GM23338 (cell line): Measurements from ENCODE around the gene AOPEP. TPM values are rescaled to one million over a fixed set of nuclear protein-coding genes. Genes with fewer than 3 reads are reported as not detected.
A peak's percentile ranks its signal among the peaks of the same experiment; 100 is the strongest.

Experiments used
- ATAC-seq: fragments of 200-7000 bp; cut with Tn5 transposase; 3 replicates; pipeline ENCODE4 v1.9.1; 2020
- DNase-seq: peaks from one replicate; pipeline ENCODE4 v3.0.0-alpha.2; 2015; ENCODE audit warnings: low spot score
- H2AFZ ChIP-seq: fragments of 200-600 bp; sonication (generic); 2 replicates; pipeline ENCODE4 v1.8.0; 2016; ENCODE audit warnings: antibody characterized with exemption, mild to moderate bottlenecking, moderate library complexity
- H3F3A ChIP-seq: fragments of 200-600 bp; sonication (generic); replicated peaks from 2 replicates; pipeline ENCODE4 v1.8.0; 2017; ENCODE audit warnings: antibody characterized with exemption, mixed run types, low read depth
- H3K27ac ChIP-seq: fragments of 200-600 bp; sonication (generic); 2 replicates; pipeline ENCODE4 v1.6.1; 2016; ENCODE audit warnings: low read depth
- H3K27me3 ChIP-seq: fragments of 200-600 bp; sonication (generic); 2 replicates; pipeline ENCODE4 v1.8.0; 2016; ENCODE audit warnings: mild to moderate bottlenecking, mixed run types, moderate library complexity; ENCODE audit not compliant: insufficient read depth
- H3K36me3 ChIP-seq: fragments of 200-600 bp; sonication (generic); 2 replicates; pipeline ENCODE4 v1.8.0; 2016; ENCODE audit warnings: mild to moderate bottlenecking; ENCODE audit not compliant: insufficient read depth
- H3K4me1 ChIP-seq: fragments of 200-600 bp; sonication (generic); 2 replicates; pipeline ENCODE4 v1.8.0; 2016; ENCODE audit warnings: mild to moderate bottlenecking, moderate library complexity; ENCODE audit not compliant: insufficient read depth
- H3K4me2 ChIP-seq: fragments of 200-600 bp; sonication (generic); 2 replicates; pipeline ENCODE4 v1.7.1; 2017; ENCODE audit warnings: mixed run types
- H3K4me3 ChIP-seq: fragments of 200-600 bp; sonication (generic); 2 replicates; pipeline ENCODE4 v1.6.1; 2016; ENCODE audit warnings: mixed run types
- H3K79me2 ChIP-seq: fragments of 200-600 bp; sonication (generic); replicated peaks from 2 replicates; pipeline ENCODE4 v1.8.0; 2017; ENCODE audit warnings: mild to moderate bottlenecking; ENCODE audit not compliant: insufficient read depth
- H3K9me2 ChIP-seq: fragments of 200-600 bp; sonication (generic); 2 replicates; pipeline ENCODE4 v1.8.0; 2017; ENCODE audit not compliant: insufficient read depth
- H4K20me1 ChIP-seq: fragments of 200-600 bp; sonication (generic); replicated peaks from 2 replicates; pipeline ENCODE4 v1.8.0; 2017; ENCODE audit warnings: mild to moderate bottlenecking; ENCODE audit not compliant: insufficient read depth
- H3K27ac Mint-ChIP-seq: 2 replicates; pipeline ENCODE4 v1.8.0; 2020; ENCODE audit warnings: inconsistent platforms, mild to moderate bottlenecking, moderate library complexity, mixed read lengths
- H3K27me3 Mint-ChIP-seq: 3 replicates; pipeline ENCODE4 v1.8.0; 2022; ENCODE audit warnings: low read depth, mild to moderate bottlenecking, moderate library complexity, mixed read lengths, inconsistent platforms; ENCODE audit not compliant: insufficient read depth, poor library complexity
- H3K36me3 Mint-ChIP-seq: 3 replicates; pipeline ENCODE4 v1.8.0; 2021; ENCODE audit warnings: low read depth, mild to moderate bottlenecking, inconsistent platforms, moderate library complexity, mixed read lengths
- H3K4me1 Mint-ChIP-seq: 3 replicates; pipeline ENCODE4 v1.8.0; 2020; ENCODE audit warnings: mild to moderate bottlenecking, inconsistent platforms, mixed read lengths
- H3K4me3 Mint-ChIP-seq: 3 replicates; pipeline ENCODE4 v1.8.0; 2021; ENCODE audit warnings: moderate library complexity, mild to moderate bottlenecking, inconsistent platforms, mixed read lengths
- H3K9me3 Mint-ChIP-seq: 3 replicates; pipeline ENCODE4 v1.8.0; 2020; ENCODE audit warnings: moderate library complexity, mild to moderate bottlenecking, inconsistent platforms, mixed read lengths
- CREB1 ChIP-seq: fragments of 250-450 bp; sonication (Bioruptor Pico); IDR thresholded peaks from 2 replicates; pipeline ENCODE4 v1.5.0; 2020; ENCODE audit warnings: low read depth, mild to moderate bottlenecking, moderate library complexity
- EZH2 ChIP-seq: fragments of 200-600 bp; sonication (generic); IDR thresholded peaks from one replicate; pipeline ENCODE4 v1.8.0; 2017; ENCODE audit warnings: antibody characterized with exemption, mild to moderate bottlenecking, low read depth; ENCODE audit not compliant: unreplicated experiment
- EZH2phosphoT487 ChIP-seq: fragments of 200-600 bp; sonication (generic); IDR thresholded peaks from one replicate; pipeline ENCODE4 v1.8.1; 2018; ENCODE audit warnings: antibody characterized with exemption; ENCODE audit not compliant: unreplicated experiment
- JUNB ChIP-seq: IDR thresholded peaks from one replicate; pipeline ENCODE4 v1.6.1; 2016; ENCODE audit warnings: antibody characterized with exemption; ENCODE audit not compliant: unreplicated experiment
- NANOG ChIP-seq: IDR thresholded peaks from 2 replicates; pipeline ENCODE4 v1.6.1; 2016; ENCODE audit warnings: antibody characterized with exemption, borderline replicate concordance
- POLR2AphosphoS5 ChIP-seq: IDR thresholded peaks from 2 replicates; pipeline ENCODE4 v1.6.1; 2016; ENCODE audit warnings: antibody characterized with exemption, low read depth
- REST ChIP-seq: IDR thresholded peaks from one replicate; pipeline ENCODE4 v1.6.1; 2018; ENCODE audit warnings: antibody characterized with exemption; ENCODE audit not compliant: unreplicated experiment
- ZNF331 ChIP-seq: fragments of 250-450 bp; sonication (Bioruptor Pico); IDR thresholded peaks from 2 replicates; pipeline ENCODE4 v1.5.0; 2020; ENCODE audit warnings: low read depth, mild to moderate bottlenecking, moderate library complexity
- polyA plus RNA-seq: library from polyadenylated mRNA; unstranded; fragments of >200 nt; fragmentation: Nextera tagmentation; extraction: Ambion mirVana; gene quantifications from 2 replicates; pipeline ENCODE4 v1.2.1, GENCODE V29; 2016
- total RNA-seq: library from RNA; depleted of rRNA; stranded (reverse); fragments of >200 nt; shearing (Covaris generic); gene quantifications from 2 replicates; pipeline ENCODE4 v1.2.3, GENCODE V29; 2014
- TF ChIP-seq, protein P1 (sequence below): IDR thresholded peaks from 2 replicates; pipeline ENCODE4 v1.6.1; 2016; ENCODE audit warnings: antibody characterized with exemption
- TF ChIP-seq, protein P2 (sequence below): fragments of 250-450 bp; sonication (Bioruptor Pico); IDR thresholded peaks from 2 replicates; pipeline ENCODE4 v1.5.0; 2020; ENCODE audit warnings: mild to moderate bottlenecking, moderate library complexity
- TF ChIP-seq, protein P3 (sequence below), 2 experiments: fragments of 200-600 bp in 1 of 2; sonication (generic) in 1 of 2; conservative IDR thresholded peaks; 2 replicates each; pipeline versions ENCODE4 v1.5.1 to v1.6.1; 2016 to 2017; ENCODE audit warnings: antibody characterized with exemption in 2 of 2, low read depth in 2 of 2, mild to moderate bottlenecking in 2 of 2, moderate library complexity in 1 of 2

AOPEP gene
- total and polyA plus RNA-seq, 2 experiments from 2014 or later, result 7.0 to 16.5 TPM

DNA sequence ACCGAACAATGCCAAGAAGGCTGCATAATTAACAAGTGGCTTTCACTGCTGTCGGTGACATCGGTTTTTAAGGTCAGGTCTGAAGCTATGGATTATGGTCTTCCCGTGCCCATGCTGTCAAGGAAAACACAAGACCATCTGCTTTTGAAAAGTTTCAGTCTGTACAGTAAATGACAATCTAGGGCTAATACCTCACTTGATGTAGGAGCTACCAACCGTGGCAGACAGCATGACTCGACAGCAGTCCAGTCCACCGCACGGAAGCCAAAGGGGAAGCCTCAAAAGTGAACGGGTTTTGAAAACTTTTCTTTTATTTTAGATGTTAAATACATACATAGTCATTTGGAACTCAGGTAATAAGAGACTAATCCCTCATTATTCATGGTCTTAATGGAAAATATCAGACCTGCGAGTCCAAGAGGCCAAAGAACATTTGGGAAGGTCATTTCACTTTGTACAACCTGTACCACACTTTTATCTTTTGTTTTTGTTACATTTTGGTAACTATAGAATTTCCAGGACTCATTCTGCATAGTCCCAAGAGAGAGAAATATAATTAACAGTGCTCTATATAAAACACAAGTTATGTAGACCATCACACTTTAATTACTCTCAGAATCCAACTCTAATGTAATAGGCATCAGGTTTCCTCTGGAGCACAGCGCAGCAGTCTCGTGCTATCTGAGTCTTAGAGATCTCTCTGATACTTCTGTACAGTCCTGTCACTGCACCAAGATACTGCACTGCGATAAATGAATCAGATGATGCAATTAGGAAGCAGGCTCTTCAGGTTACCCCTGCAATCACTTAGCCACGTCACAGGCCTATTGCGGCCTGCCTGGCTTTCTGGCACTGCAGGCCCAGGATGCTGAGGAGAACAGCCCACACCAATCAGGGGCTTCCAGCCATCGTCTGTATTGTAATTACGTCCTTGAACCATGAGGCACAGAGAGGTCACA, 406.1 kb downstream of the AOPEP start (continued):
- TF ChIP-seq EZH2phosphoT487, result no peak
- TF ChIP-seq NANOG, result no peak

DNA sequence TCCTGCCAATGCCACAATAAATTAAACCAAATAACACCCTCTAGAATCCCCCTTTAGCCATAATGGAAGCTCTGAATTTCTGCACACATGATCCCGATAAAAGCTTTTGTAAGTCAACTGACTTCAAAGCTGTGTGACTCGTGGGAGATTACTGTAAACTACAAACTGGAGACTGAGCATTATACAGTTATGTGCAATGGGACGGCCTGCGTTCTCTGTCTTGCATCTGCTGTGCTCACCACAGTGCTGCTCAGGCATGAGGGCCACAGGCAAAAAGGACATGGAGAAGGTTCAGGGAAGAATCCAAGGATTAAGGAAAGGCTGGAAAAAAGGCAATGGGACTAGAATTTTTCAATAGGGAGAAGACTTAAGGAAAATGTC, 406.8 kb downstream of the AOPEP start:
- H3K4me3 Mint-ChIP-seq, result no peak overlapping the region
- H3K4me1 ChIP-seq, result peaks cover 38% of the 10 kb centered on the region
- no peaks in the 10 kb centered on the region for H3K36me3 Mint-ChIP-seq
- no peak overlapping the region for H3K27ac ChIP-seq
- peaks cover 3% of the 10 kb centered on the region for H3K27me3 Mint-ChIP-seq
- no peaks in the 10 kb centered on the region for H3K36me3 ChIP-seq
- H3K4me2 ChIP-seq, result no peak overlapping the region
- H3K4me1 Mint-ChIP-seq, result peaks cover 65% of the 10 kb centered on the region
- H4K20me1 ChIP-seq, result no peaks in the 10 kb centered on the region
- peak overlapping the region; percentile 21 for H3K27ac Mint-ChIP-seq
- ATAC-seq (no peak), DNase-seq (no peak)
- no peaks in the 10 kb centered on the region for H3F3A ChIP-seq
- no peaks in the 10 kb centered on the region for H3K79me2 ChIP-seq
- H3K9me2 ChIP-seq, result no peaks in the 10 kb centered on the region
- H2AFZ ChIP-seq, result no peak overlapping the region
- H3K9me3 Mint-ChIP-seq, result no peaks in the 10 kb centered on the region; the same call in 2 of the 3 replicates
- H3K27me3 ChIP-seq, result no peaks in the 10 kb centered on the region
- H3K4me3 ChIP-seq, result no peak overlapping the region
- TF ChIP-seq REST (no peak), POLR2AphosphoS5 (no peak), CREB1 (CRISPR knock-in tag) (no peak), ZNF331 (CRISPR knock-in tag) (no peak), EZH2 (no peak), NANOG (no peak), JUNB (no peak)
- TF ChIP-seq, protein P1, sequence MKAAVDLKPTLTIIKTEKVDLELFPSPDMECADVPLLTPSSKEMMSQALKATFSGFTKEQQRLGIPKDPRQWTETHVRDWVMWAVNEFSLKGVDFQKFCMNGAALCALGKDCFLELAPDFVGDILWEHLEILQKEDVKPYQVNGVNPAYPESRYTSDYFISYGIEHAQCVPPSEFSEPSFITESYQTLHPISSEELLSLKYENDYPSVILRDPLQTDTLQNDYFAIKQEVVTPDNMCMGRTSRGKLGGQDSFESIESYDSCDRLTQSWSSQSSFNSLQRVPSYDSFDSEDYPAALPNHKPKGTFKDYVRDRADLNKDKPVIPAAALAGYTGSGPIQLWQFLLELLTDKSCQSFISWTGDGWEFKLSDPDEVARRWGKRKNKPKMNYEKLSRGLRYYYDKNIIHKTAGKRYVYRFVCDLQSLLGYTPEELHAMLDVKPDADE, result no peak
- TF ChIP-seq, protein P2, sequence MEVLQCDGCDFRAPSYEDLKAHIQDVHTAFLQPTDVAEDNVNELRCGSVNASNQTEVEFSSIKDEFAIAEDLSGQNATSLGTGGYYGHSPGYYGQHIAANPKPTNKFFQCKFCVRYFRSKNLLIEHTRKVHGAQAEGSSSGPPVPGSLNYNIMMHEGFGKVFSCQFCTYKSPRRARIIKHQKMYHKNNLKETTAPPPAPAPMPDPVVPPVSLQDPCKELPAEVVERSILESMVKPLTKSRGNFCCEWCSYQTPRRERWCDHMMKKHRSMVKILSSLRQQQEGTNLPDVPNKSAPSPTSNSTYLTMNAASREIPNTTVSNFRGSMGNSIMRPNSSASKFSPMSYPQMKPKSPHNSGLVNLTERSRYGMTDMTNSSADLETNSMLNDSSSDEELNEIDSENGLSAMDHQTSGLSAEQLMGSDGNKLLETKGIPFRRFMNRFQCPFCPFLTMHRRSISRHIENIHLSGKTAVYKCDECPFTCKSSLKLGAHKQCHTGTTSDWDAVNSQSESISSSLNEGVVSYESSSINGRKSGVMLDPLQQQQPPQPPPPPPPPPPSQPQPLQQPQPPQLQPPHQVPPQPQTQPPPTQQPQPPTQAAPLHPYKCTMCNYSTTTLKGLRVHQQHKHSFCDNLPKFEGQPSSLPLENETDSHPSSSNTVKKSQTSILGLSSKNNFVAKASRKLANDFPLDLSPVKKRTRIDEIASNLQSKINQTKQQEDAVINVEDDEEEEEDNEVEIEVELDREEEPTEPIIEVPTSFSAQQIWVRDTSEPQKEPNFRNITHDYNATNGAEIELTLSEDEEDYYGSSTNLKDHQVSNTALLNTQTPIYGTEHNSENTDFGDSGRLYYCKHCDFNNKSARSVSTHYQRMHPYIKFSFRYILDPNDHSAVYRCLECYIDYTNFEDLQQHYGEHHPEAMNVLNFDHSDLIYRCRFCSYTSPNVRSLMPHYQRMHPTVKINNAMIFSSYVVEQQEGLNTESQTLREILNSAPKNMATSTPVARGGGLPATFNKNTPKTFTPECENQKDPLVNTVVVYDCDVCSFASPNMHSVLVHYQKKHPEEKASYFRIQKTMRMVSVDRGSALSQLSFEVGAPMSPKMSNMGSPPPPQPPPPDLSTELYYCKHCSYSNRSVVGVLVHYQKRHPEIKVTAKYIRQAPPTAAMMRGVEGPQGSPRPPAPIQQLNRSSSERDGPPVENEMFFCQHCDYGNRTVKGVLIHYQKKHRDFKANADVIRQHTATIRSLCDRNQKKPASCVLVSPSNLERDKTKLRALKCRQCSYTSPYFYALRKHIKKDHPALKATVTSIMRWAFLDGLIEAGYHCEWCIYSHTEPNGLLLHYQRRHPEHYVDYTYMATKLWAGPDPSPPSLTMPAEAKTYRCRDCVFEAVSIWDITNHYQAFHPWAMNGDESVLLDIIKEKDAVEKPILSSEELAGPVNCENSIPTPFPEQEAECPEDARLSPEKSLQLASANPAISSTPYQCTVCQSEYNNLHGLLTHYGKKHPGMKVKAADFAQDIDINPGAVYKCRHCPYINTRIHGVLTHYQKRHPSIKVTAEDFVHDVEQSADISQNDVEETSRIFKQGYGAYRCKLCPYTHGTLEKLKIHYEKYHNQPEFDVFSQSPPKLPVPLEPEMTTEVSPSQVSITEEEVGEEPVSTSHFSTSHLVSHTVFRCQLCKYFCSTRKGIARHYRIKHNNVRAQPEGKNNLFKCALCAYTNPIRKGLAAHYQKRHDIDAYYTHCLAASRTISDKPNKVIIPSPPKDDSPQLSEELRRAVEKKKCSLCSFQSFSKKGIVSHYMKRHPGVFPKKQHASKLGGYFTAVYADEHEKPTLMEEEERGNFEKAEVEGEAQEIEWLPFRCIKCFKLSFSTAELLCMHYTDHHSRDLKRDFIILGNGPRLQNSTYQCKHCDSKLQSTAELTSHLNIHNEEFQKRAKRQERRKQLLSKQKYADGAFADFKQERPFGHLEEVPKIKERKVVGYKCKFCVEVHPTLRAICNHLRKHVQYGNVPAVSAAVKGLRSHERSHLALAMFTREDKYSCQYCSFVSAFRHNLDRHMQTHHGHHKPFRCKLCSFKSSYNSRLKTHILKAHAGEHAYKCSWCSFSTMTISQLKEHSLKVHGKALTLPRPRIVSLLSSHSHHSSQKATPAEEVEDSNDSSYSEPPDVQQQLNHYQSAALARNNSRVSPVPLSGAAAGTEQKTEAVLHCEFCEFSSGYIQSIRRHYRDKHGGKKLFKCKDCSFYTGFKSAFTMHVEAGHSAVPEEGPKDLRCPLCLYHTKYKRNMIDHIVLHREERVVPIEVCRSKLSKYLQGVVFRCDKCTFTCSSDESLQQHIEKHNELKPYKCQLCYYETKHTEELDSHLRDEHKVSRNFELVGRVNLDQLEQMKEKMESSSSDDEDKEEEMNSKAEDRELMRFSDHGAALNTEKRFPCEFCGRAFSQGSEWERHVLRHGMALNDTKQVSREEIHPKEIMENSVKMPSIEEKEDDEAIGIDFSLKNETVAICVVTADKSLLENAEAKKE (CRISPR knock-in tag), result no peak
- TF ChIP-seq, protein P3, sequence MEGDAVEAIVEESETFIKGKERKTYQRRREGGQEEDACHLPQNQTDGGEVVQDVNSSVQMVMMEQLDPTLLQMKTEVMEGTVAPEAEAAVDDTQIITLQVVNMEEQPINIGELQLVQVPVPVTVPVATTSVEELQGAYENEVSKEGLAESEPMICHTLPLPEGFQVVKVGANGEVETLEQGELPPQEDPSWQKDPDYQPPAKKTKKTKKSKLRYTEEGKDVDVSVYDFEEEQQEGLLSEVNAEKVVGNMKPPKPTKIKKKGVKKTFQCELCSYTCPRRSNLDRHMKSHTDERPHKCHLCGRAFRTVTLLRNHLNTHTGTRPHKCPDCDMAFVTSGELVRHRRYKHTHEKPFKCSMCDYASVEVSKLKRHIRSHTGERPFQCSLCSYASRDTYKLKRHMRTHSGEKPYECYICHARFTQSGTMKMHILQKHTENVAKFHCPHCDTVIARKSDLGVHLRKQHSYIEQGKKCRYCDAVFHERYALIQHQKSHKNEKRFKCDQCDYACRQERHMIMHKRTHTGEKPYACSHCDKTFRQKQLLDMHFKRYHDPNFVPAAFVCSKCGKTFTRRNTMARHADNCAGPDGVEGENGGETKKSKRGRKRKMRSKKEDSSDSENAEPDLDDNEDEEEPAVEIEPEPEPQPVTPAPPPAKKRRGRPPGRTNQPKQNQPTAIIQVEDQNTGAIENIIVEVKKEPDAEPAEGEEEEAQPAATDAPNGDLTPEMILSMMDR (conservative IDR thresholded peaks at IDR 0.05; ENCODE audit: low read depth in 2 of 2), result no peak
